ENCODE data around the gene ESM1.

Gene ESM1

DNA sequence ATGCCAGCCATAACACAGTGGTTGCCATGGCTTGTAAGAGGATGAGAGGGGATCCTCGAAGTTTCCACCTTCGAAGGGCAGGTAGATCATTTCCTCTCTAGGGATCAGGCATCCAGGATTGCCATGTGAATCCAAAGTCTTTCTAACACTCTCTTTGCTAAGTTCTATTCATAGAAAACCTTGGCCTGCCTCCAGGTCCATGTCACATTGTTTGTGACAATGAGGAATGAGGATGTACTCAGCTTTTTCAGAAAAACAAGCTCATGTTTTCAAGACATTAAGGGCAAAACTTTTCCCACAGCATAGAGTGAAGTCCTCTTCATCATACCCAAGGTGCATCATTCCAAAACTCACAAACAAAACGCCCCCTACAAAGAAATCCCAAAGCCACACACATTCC, 19.6 kb downstream of the ESM1 start:
- peak in 1 of 2 experiments; percentile 19 for DNase-seq (ENCODE audit: low read depth in 1 of 2, low spot score in 1 of 2)
- in situ Hi-C loops (cut with HindIII; ENCODE audit: low pct_unique_long_range_greater_than_20kb, low sequenced_read_pairs) = no loop called here
- TF ChIP-seq JUND (IDR thresholded peaks at IDR 0.05; ENCODE audit: low read depth) = no peak

DNA sequence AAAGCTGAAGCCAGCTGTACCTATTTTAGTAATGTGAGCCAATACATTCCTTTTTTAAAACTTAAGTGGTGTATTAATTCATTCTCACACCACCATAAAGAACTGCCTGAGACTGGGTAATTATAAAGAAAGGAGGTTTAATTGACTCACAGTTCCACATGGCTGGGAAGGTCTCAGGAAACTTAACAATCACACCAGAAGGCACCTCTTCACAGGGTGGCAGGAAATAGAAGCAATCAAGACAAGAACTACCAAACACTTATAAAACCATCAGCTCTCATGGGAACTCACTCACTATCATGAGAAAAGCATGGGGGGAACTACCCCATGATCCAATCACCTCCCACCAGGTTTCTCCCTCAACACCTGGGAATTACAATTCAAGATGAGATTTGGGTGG, 21.0 kb downstream of the ESM1 start:
- in situ Hi-C loops (cut with HindIII; ENCODE audit: low pct_unique_long_range_greater_than_20kb, low sequenced_read_pairs) = no loop called here
- no peak for DNase-seq (ENCODE audit: low read depth in 1 of 2, low spot score in 1 of 2)
- no peak for TF ChIP-seq JUND (IDR thresholded peaks at IDR 0.05; ENCODE audit: low read depth)

DNA sequence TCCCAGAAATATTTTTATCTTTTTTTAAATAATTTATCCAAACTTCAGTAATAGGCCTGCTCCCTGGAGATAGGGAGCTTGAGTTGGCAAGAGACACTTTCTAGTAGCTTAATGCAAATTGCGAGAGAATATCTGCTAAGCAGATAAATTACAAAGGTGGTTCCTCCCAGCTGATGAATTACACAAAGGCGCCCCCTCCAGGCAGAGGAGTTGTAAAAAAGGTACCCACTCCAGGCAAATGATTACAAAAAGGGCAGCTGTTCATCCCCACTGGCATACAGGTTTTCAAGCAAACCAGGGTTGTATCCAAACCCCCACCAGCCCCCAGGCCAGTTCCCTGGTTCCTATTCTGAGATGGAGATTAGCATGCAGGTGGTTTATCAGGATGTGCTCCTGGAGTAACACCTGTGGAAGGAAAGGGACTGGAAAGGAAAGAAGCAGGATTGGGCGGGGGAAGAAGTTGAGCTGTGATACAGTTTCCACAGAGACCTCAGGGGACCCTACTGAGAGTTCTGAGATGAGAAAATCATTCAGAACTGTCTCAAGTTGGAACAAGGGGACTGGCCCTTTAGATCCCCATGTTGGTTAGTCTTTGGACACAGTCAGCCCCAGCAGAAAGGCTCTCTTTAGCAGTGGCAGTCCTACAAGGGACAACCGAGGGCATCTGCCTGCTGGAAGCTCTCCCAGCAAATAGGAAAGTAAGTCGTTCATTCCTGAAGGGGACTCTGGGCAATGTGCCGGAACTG, 25.5 kb downstream of the ESM1 start:
- TF ChIP-seq JUND (IDR thresholded peaks at IDR 0.05; ENCODE audit: low read depth) = no peak
- in situ Hi-C loops (cut with HindIII; ENCODE audit: low pct_unique_long_range_greater_than_20kb, low sequenced_read_pairs) = no loop called here
- DNase-seq (ENCODE audit: low read depth in 1 of 2, low spot score in 1 of 2) = peak in 1 of 2 experiments; percentile 41

DNA sequence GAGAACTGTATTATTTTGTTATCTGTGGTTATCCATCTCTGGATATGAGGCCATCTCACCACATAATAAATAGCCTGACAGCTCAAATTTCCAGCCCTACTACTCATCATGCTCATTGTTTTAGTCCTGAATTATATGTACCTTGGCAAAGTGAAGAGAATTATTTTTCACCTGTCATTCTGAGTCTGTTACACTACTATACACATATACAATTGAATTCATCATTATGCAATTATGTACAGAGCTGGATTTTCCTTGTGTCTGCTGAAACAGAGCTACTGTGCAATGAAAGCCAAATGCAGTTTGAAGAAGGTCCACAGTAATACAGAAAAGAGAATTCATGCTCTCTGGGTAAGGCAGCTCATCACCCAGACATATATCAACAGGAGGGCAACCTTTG, 28.5 kb downstream of the ESM1 start:
- DNase-seq (ENCODE audit: low read depth in 1 of 2, low spot score in 1 of 2) = no peak
- no peak for TF ChIP-seq JUND (IDR thresholded peaks at IDR 0.05; ENCODE audit: low read depth)

DNA sequence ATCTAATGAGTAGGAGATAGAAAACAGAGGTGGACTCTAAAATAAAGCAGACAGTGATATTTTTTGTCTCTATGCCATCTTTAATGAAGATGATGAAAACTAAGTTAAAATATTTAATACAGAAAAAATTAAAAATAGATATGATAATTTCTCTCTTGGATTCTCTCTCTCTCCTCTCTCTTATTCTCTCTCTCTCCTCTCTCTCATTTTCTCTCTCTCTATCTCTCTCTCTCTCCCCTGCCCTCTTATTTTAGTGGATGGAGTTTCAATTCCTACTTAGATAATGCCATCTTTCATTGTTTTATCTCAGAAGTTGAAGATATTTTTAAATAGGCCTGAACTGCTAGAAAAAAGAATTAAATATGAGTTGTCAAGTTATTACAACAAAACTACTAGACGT, 38.2 kb downstream of the ESM1 start:
- no peak for TF ChIP-seq JUND (IDR thresholded peaks at IDR 0.05; ENCODE audit: low read depth)
- in situ Hi-C loops (cut with HindIII; ENCODE audit: low pct_unique_long_range_greater_than_20kb, low sequenced_read_pairs) = loop anchor here (25.0 kb wide), 1 partner anchor 190 kb away; no protein-coding TSS in a partner anchor
- no peak for DNase-seq (ENCODE audit: low read depth in 1 of 2, low spot score in 1 of 2)

More for the DNA sequence above, 28.5 kb downstream of the ESM1 start:
- in situ Hi-C loops (cut with HindIII; ENCODE audit: low pct_unique_long_range_greater_than_20kb, low sequenced_read_pairs) = no loop called here

DNA sequence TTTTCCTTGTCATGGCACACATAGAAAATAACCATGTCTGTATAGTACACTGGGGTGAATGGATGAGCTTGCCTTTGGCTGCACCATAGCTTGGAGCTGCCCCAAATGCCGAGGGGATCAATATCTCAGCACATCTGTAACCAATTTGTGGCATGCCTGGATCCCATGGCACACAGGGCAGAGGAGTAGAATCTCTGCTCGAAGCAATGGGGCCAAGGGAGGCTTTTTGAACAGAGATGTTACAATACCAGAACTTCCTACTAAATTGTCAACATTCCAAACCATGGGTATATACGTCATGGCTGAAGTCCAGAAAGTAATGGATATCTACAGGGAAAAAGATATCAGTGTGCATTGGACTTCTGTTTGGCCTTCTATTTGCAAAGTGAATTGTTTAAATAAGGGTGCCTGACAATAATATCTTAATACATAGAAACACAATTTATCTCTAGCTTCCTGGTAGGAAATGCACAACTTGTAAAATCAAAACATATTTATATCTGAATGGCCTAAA, 39.0 kb downstream of the ESM1 start:
- in situ Hi-C loops (cut with HindIII; ENCODE audit: low pct_unique_long_range_greater_than_20kb, low sequenced_read_pairs) = loop anchor here (25.0 kb wide), 1 partner anchor 191 kb away; no protein-coding TSS in a partner anchor
- TF ChIP-seq JUND (IDR thresholded peaks at IDR 0.05; ENCODE audit: low read depth) = no peak

DNA sequence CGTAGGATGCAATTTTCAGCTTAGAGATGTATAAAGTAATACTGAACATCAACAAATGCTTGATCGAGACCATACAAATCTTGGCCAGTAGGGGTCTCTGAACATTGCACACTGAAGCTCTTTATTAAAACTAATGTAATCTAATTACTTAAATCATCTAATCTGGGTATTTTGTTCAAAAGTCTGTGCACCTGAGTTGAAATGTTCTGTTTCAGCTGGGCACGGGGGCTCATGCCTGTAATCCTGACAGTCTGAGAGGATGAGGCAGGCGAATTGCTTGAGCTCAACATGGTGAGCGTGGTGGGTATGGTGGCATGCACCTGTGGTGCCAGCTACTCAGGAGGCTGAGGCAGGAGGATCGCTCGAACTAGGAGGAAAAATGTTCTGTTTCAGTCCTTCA, 41.0 kb downstream of the ESM1 start:
- TF ChIP-seq JUND (IDR thresholded peaks at IDR 0.05; ENCODE audit: low read depth) = no peak
- in situ Hi-C loops (cut with HindIII; ENCODE audit: low pct_unique_long_range_greater_than_20kb, low sequenced_read_pairs) = loop anchor here (25.0 kb wide), 1 partner anchor 193 kb away; no protein-coding TSS in a partner anchor
- DNase-seq (ENCODE audit: low read depth in 1 of 2, low spot score in 1 of 2) = peak; percentile 42 to 58

More for the DNA sequence above, 39.0 kb downstream of the ESM1 start:
- DNase-seq (ENCODE audit: low read depth in 1 of 2, low spot score in 1 of 2) = no peak

DNA sequence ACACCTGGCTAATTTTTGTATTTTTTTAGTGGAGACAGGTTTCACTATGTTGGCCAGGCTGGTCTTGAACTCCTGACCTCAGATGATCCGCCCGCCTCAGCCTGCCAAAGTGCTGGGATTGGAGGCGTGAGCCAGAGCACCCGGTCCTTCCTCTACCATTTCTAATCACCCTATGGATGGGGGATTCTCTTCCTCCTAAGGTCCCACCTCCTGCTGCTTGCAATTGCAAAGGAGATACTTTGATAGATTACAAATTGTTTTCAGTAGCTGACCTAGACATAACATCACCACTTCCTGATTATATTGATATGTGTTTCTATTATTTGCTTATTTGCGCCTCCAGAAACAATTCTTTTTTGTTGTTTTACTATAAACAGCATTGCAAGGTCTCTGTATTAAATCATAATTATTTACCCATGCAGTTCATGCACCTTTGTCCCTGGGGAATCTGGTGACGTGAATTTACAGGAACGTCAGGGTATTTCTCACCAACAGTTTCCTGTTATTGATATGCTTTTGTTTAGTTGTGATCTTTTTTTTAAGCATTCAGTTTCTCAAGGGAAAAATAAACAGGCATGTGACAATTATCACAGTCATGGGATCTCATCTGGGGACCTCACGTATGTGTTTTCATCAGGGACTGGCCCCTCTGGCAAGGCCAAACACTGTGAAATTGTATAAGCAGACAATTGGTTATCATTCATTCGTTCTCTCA, 43.2 kb downstream of the ESM1 start:
- in situ Hi-C loops (cut with HindIII; ENCODE audit: low pct_unique_long_range_greater_than_20kb, low sequenced_read_pairs) = loop anchor here (25.0 kb wide), 1 partner anchor 195 kb away; no protein-coding TSS in a partner anchor
- DNase-seq (ENCODE audit: low read depth in 1 of 2, low spot score in 1 of 2) = peak in 1 of 2 experiments; percentile 40
- no peak for TF ChIP-seq JUND (IDR thresholded peaks at IDR 0.05; ENCODE audit: low read depth)

DNA sequence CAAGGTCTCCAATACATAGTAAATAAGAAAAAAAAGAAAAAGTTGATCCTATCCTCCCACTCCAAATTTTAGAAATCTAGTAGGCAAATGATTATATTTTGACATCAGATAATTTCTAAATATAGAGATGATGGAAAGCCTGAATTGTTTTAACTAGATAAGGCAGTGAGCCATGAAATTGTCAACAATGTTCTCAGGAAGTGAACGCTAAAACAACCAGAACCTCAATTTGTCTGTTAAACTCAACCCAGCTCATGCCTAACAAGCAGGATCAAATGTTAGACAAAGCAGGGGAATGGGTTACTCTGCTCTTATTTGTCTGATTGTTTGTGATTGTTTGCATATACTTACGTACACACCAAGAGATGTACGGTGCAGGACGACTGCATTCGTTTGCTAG, 49.2 kb downstream of the ESM1 start:
- no peak for TF ChIP-seq JUND (IDR thresholded peaks at IDR 0.05; ENCODE audit: low read depth)
- in situ Hi-C loops (cut with HindIII; ENCODE audit: low pct_unique_long_range_greater_than_20kb, low sequenced_read_pairs) = loop anchor here (25.0 kb wide), 1 partner anchor 201 kb away; no protein-coding TSS in a partner anchor
- DNase-seq (ENCODE audit: low read depth in 1 of 2, low spot score in 1 of 2) = no peak

DNA sequence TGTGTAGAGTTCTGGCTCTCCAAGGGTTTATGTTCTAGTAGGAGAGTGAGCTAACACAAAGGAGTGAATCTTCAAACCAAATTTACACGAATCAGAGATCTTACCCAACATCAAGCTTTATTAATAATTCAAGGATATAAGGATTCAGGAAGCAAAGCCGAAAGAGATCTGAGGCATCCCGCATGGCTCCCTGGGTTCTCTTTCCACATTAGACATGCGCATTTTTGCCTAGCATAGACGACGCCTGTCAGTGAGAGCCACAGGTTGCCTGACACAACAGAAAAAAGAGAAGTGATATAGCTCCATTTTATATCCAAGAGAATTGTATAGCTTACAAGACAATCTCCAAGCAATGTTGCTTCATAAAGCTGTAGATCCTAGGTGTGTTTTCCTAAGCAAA, 52.6 kb downstream of the ESM1 start:
- no peak for DNase-seq (ENCODE audit: low read depth in 1 of 2, low spot score in 1 of 2)
- in situ Hi-C loops (cut with HindIII; ENCODE audit: low pct_unique_long_range_greater_than_20kb, low sequenced_read_pairs) = loop anchor here (25.0 kb wide), 1 partner anchor 205 kb away; no protein-coding TSS in a partner anchor
- TF ChIP-seq JUND (IDR thresholded peaks at IDR 0.05; ENCODE audit: low read depth) = no peak

DNA sequence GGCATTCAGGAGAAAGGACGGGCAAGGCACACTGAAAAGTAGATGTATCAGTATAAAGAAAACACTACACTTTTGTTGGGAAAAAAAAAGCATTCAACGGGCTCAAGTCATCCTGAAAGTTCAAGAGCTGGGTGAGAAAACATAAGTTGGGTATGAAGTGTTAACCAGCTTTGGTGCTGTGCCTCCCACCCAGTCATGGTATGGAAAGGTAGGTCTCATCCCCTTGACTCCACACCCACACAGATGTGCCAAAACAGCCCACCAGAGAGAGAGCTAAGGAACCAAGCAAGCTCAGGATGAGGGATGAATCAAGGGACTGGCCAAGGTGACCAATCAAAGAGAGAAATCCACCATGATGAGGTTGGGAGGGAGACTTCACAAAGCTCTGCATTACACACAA, 54.7 kb downstream of the ESM1 start:
- no peak for TF ChIP-seq JUND (IDR thresholded peaks at IDR 0.05; ENCODE audit: low read depth)
- in situ Hi-C loops (cut with HindIII; ENCODE audit: low pct_unique_long_range_greater_than_20kb, low sequenced_read_pairs) = loop anchor here (25.0 kb wide), 1 partner anchor 207 kb away; no protein-coding TSS in a partner anchor
- DNase-seq (ENCODE audit: low read depth in 1 of 2, low spot score in 1 of 2) = no peak
